Esophagus squamous epithelium (tissue), 5 donors: Measurements from ENCODE around the gene IL27RA. TPM values are rescaled to one million over a fixed set of nuclear protein-coding genes. Genes with fewer than 3 reads are reported as not detected.

Source experiments
- DNase-seq: peaks from one replicate; lab custom pipeline; 2025; lab: John Stamatoyannopoulos, UW
- H3K27ac ChIP-seq, 4 donors: fragments of 200-600 bp; sonication (generic); one replicate each; pipeline ENCODE4 v1.5.1; 2016 to 2019; ENCODE audit warnings: mild to moderate bottlenecking in 1 of 4
- H3K27me3 ChIP-seq, 4 donors: fragments of 200-600 bp; sonication (generic); 1 replicate in 3 of 4; 2 replicates in 1 of 4; pipeline versions ENCODE4 v1.5.1 to v1.6.0; 2017 to 2021; ENCODE audit warnings: antibody characterized with exemption in 1 of 4
- H3K36me3 ChIP-seq, 3 donors: fragments of 200-600 bp; sonication (generic); one replicate each; pipeline ENCODE4 v1.5.1; 2016 to 2019
- H3K4me1 ChIP-seq, 3 donors: fragments of 200-600 bp; sonication (generic); one replicate each; pipeline ENCODE4 v1.5.1; 2017 to 2019
- H3K4me3 ChIP-seq, 4 donors: fragments of 200-600 bp; sonication (generic); 1 replicate in 3 of 4; 2 replicates in 1 of 4; pipeline ENCODE4 v1.5.1; 2016 to 2019; ENCODE audit warnings: mild to moderate bottlenecking in 2 of 4, moderate library complexity in 1 of 4
- H3K9me3 ChIP-seq, 3 donors: fragments of 200-600 bp; sonication (generic); one replicate each; pipeline ENCODE4 v1.5.1; 2016 to 2019
- CTCF ChIP-seq, 6 experiments: fragments of 450-650 bp in 4 of 6; fragments of 200-600 bp in 2 of 6; sonication (generic) in 2 of 6; IDR thresholded peaks; one replicate each; pipeline ENCODE4 v1.5.1; 2016 to 2019; ENCODE audit warnings: antibody characterized with exemption in 6 of 6, mild to moderate bottlenecking in 4 of 6, moderate library complexity in 4 of 6
- POLR2A ChIP-seq, 4 donors: fragments of 450-650 bp; IDR thresholded peaks; one replicate each; pipeline ENCODE4 v1.6.1; 2017; ENCODE audit warnings: antibody characterized with exemption in 4 of 4, mild to moderate bottlenecking in 4 of 4, moderate library complexity in 3 of 4
- WGBS, 2 donors: methylation state at CpG; one replicate each; pipeline ENCODE4 v1.1.5; 2018; 5-methylcytosine and 5-hydroxymethylcytosine counted together
- intact Hi-C: fragments of 100-400 bp; cut with DNase I; formaldehyde crosslinking; loops from one replicate; pipeline ENCODE4 v1.15.0; 2022
- total RNA-seq, 4 donors: library from RNA; depleted of rRNA; stranded (reverse); fragments of >200 nt; gene quantifications; one replicate each; pipeline ENCODE4 v1.1.0, GENCODE V29; 2016
- donor health status: DM: yes; HTN: yes; CAD: no.

Gene IL27RA
- 1 to 10 TPM in 3 of 4 donors, under 1 TPM in 1; 0.83 to 4.9 (median 2.1) TPM for total RNA-seq

DNA sequence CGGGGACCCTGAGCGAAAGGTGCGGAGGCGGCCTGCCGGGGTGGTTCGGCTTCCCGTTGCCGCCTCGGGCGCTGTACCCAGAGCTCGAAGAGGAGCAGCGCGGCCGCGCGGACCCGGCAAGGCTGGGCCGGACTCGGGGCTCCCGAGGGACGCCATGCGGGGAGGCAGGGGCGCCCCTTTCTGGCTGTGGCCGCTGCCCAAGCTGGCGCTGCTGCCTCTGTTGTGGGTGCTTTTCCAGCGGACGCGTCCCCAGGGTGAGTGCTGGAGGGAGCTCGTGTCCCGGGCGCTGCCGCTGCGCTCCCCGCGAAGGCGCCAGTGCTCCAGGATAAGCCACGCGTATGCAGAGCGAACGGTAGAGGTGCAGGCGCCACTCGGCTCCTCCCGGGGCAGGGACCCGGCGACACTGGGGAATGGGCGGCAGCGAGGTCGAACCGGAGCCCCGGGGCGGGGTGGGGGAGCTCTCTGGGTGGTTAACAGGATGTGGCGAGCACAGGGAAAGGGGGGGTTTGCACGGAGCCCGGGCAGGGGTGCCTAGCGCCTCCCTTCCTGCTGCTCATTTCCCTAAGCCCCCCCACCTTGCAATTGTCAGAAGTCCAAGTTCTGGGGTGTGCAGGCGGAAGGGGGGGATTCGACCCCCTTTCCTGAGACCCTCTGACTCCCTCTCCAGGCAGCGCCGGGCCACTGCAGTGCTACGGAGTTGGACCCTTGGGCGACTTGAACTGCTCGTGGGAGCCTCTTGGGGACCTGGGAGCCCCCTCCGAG, at the start of gene IL27RA:
Gene IL27RA (plus strand): TSS at position 44 of the 762 bp plus-strand sequence. CDS start 111 bp downstream, at position 155.
- intact Hi-C loops: no loop called here
- TF ChIP-seq CTCF (IDR thresholded peaks at IDR 0.05): peak in 5 of 6 experiments; percentile 33 to 65 (median 51)
- peak in 2 of 4 donors; percentile 14 to 44 for TF ChIP-seq POLR2A (IDR thresholded peaks at IDR 0.05)
- Histone ChIP-seq H3K4me1 (peaks cover 0 to 19% (median 14%) of the 10 kb centered on the region in 3 donors), H3K27me3 (peaks cover 0 to 28% (median 0%) of the 10 kb centered on the region in 4 donors), H3K4me3 (peak within 1 kb of the TSS; percentile 34 to 88 (median 60)), H3K9me3 (no peaks in the 10 kb centered on the region), H3K27ac (peak within 1 kb of the TSS; percentile 56 to 85 (median 77)), H3K36me3 (no peaks in the 10 kb centered on the region)
- 1 to 3% methylated on average over 11 to 19 of the region's 63 CpGs for WGBS, 2 donors
- DNase-seq: no peak

DNA sequence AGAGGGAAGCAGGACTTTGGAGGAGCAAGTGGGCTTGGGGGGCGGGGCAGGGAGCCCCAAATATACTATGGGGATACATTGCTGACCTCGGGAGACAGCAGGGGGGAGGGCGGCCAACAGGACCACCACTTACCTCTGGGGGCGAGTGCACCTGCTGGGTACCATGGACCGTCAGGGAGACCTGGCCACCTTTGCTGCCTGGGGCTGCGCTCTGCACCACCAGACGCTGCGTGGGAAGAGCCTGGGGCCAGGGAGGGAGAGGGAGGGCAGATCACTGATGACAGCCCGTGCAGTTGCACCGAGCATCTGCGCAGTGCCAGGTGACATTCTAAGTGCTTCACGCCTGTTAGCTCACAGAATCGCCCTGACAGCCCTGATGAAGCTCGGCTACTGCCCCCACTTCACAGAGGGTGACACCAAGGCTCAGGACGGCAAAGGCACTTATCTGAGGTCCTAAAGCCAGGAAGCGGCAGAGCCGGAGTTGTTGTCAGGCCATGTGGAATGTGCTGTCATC, 49.5 kb upstream of the IL27RA start:
- peaks cover 28 to 53% (median 29%) of the 10 kb centered on the region in 3 donors for H3K4me1 ChIP-seq
- H3K36me3 ChIP-seq: peaks cover 0 to 43% (median 5%) of the 10 kb centered on the region in 3 donors
- DNase-seq: no peak
- H3K4me3 ChIP-seq: no peak overlapping the region
- 70 to 76% methylated on average over 3 to 5 of the region's 17 CpGs for whole genome bisulfite sequencing, 2 donors
- TF ChIP-seq CTCF (IDR thresholded peaks at IDR 0.05) (no peak), POLR2A (IDR thresholded peaks at IDR 0.05) (no peak)
- H3K27me3 ChIP-seq: no peaks in the 10 kb centered on the region
- H3K9me3 ChIP-seq: no peaks in the 10 kb centered on the region
- H3K27ac ChIP-seq: no peak overlapping the region
- intact Hi-C loops: no loop called here

DNA sequence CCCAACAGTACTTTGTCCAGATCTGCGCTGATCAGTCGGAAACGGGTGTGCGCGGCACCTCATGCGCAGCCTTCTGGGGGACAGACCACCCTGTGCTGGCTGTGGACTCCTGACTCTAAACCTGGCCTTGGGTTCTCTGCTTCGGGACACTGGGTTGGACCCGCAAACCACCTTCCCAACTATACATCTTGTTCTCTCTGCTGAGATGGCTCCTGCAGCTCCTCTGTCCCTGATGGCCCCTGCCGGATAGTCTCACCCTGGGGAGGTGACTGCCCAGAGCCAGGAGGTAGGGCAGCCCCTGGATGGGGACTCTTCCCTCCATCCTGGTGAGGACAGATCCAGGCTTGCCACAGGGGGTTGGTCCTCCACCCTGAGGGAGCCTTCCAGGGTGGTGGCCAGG, 48.8 kb upstream of the IL27RA start:
- Histone ChIP-seq H3K4me1 (peaks cover 29 to 60% (median 32%) of the 10 kb centered on the region in 3 donors), H3K4me3 (no peak overlapping the region), H3K9me3 (no peaks in the 10 kb centered on the region), H3K27me3 (no peaks in the 10 kb centered on the region), H3K27ac (peak overlapping the region in 1 of 4 donors; percentile 2), H3K36me3 (peaks cover 0 to 45% (median 5%) of the 10 kb centered on the region in 3 donors)
- intact Hi-C loops: no loop called here
- no peak for TF ChIP-seq CTCF (IDR thresholded peaks at IDR 0.05)
- TF ChIP-seq POLR2A (IDR thresholded peaks at IDR 0.05): no peak
- 91 to 94% methylated on average over 6 of the region's 9 CpGs for WGBS, 2 donors
- DNase-seq: no peak

- no peak for DNase-seq
- H3K4me1 ChIP-seq: peaks cover 27 to 60% (median 28%) of the 10 kb centered on the region in 3 donors
- peaks cover 0 to 49% (median 5%) of the 10 kb centered on the region in 3 donors for H3K36me3 ChIP-seq
- no peak overlapping the region for H3K4me3 ChIP-seq
- H3K27ac ChIP-seq: peak overlapping the region in 1 of 4 donors; percentile 2
- no peak for TF ChIP-seq CTCF (IDR thresholded peaks at IDR 0.05)
- no peak for TF ChIP-seq POLR2A (IDR thresholded peaks at IDR 0.05)
- intact Hi-C loops: no loop called here
- no CpG with 5 or more reads among the region's 21 CpGs for WGBS, 2 donors
- H3K27me3 ChIP-seq: no peaks in the 10 kb centered on the region
- no peaks in the 10 kb centered on the region for H3K9me3 ChIP-seq
Observed at GRCh38 chr19:13983213-13983889, 48.2 kb upstream of the IL27RA start.
